SU-DHL-6 (cell line): ENCODE results near the gene KDSR.

Experiments used
- CTCF ChIP-seq: fragments of 200-600 bp; sonication (generic); IDR thresholded peaks from one replicate; pipeline ENCODE4 v1.5.1; 2017; ENCODE audit warnings: antibody characterized with exemption, mild to moderate bottlenecking, low read length, moderate library complexity; ENCODE audit not compliant: insufficient read depth, poor library complexity, severe bottlenecking
- EZH2phosphoT487 ChIP-seq: fragments of 200-600 bp; sonication (generic), shearing (Covaris generic); conservative IDR thresholded peaks from 2 replicates; pipeline ENCODE4 v1.6.1; 2018; ENCODE audit warnings: mild to moderate bottlenecking, antibody characterized with exemption, low read length, moderate library complexity, mixed read lengths

DNA sequence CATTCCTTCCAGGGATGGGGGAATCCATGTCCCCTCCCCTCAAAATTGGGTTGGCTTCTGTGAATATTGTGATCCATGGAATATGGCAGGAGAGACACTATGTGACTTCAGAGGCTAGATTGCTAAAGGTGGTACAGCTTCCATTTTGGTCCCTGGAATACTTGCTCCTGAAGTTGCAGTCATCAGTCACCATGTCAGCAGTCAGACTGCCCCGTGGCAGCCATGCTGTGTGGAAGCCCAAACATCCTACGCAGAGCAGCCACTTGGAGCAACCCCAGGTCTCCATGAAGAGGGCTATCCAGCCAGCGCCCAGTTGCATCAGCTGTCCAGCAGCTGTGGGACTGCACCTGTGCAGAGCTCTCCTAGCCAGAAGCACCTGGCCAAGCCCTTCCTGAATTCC, 15.8 kb upstream of the KDSR start:
- TF ChIP-seq CTCF (no peak), EZH2phosphoT487 (no peak)
